GM12874 (cell line): Measurements from ENCODE around the gene ANGPTL7.

Experiments used
- TF ChIP-seq, protein P1 (sequence below): IDR thresholded peaks from 2 replicates; pipeline ENCODE4 v1.5.1; 2011; ENCODE audit warnings: low read depth, mild to moderate bottlenecking, control low read depth, low read length, moderate library complexity; ENCODE audit not compliant: insufficient read depth

ANGPTL7 gene

DNA sequence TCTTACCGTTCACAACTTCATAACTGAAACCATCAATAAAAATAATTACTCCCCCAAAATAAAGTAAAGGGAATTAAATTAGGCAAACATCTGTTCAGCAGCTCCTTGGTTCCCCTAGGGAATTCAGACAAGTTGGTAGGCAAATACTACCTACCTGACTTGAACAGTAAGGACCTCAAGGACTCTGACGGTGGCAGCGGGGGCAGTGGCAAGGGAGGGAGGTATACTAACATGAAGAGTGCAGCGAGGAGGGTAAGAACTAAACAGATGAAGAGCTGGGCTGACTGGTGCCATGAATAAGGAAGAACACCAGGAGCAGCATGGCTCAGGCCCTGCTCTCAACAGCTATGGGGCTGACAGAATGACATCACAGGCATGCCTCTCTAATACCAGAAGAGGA is 40.0 kb downstream of the ANGPTL7 start:
- TF ChIP-seq, protein P1, sequence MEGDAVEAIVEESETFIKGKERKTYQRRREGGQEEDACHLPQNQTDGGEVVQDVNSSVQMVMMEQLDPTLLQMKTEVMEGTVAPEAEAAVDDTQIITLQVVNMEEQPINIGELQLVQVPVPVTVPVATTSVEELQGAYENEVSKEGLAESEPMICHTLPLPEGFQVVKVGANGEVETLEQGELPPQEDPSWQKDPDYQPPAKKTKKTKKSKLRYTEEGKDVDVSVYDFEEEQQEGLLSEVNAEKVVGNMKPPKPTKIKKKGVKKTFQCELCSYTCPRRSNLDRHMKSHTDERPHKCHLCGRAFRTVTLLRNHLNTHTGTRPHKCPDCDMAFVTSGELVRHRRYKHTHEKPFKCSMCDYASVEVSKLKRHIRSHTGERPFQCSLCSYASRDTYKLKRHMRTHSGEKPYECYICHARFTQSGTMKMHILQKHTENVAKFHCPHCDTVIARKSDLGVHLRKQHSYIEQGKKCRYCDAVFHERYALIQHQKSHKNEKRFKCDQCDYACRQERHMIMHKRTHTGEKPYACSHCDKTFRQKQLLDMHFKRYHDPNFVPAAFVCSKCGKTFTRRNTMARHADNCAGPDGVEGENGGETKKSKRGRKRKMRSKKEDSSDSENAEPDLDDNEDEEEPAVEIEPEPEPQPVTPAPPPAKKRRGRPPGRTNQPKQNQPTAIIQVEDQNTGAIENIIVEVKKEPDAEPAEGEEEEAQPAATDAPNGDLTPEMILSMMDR = no peak

DNA sequence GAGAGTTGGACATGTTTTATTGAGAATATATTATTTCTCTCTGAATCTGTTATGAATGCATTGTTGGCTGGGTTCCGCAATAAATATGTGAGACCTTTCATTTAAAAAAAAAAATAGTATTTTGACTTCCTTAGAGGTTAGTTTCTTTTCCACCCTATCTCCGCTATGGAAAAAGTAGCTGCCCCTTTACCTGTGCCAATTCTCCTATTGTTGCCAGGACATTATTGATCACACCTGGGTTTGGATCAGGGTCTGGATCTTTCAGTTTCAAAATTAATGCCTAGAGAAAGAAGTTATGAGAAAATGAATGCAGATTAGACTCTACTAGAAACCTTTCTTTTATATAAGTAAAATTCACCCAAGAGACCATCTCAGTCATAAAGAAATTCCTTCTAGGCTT is 44.1 kb downstream of the ANGPTL7 start:
- TF ChIP-seq, protein P1 = no peak

DNA sequence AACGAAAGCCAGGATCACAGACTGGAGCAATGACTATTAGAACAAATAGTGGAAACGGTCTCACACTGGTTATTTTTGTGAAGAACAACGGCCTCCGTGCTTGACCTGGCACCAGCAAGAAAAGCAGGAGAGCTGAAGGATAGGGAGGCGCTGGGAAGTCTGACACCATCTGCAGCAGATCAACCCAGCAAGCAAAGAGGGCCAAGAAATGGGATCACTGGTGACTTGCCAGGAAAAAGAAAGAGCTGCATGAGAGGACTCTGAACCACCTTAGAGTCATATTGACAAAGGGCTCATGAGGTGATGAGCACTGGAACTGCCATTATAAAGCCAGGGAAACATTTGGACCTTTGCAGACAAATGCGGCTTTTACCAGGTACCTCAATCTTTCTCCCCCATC is 48.2 kb downstream of the ANGPTL7 start:
- TF ChIP-seq, protein P1 = no peak

DNA sequence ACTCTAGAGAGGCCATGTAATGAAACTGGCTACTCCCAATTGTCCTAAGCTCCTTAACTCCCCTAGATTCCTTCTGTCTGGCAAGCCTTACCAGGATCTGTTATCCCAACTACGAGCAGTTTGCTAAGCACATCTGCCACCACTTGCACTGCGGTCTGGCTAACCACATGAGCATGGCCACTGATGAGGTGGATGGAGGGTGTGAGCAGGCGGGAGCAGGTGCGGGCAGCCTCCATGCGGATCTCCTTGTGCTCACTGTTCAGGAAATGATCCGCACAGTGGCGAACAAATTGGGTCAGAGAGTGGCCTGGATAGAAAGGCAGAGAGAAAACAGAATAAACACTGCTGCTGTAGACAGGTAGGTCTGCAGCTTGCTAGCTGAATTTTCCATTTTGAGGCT is 49.2 kb downstream of the ANGPTL7 start:
- TF ChIP-seq, protein P1 = no peak

DNA sequence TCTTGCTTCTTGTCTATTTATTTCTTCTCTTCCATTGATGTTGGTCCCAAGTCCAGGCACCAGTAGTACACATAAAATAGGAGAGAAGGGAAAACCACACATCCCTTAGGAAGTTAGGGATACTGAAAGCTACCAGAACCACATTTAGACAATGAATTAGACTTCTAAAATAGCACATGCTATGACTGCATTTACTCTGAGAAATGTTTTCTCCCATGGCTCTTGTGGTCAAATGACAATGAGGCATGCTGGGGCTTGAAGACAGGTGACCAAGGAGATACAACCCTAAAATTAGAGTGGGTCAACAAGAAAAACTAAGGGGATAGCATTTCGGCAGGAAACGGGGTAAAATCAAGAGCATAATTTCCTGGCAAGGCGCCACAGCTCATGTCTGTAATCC is 56.1 kb downstream of the ANGPTL7 start:
- TF ChIP-seq, protein P1 = no peak
